Thymus (tissue), 11 donors: ENCODE data around the gene TTI1. TPM values are rescaled to one million over a fixed set of nuclear protein-coding genes. Genes with fewer than 3 reads are reported as not detected.

Source experiments
- DNase-seq, 9 donors: peaks; one replicate each; pipeline ENCODE4 v3.0.0-alpha.2; 2013; ENCODE audit warnings: low spot score in 9 of 9, low read depth in 6 of 9, missing footprints in 1 of 9
- H3K27ac ChIP-seq, 2 donors: one replicate each; pipeline ENCODE4 v1.5.1; 2013; ENCODE audit warnings: control low read depth in 1 of 2, low read depth in 1 of 2, low read length in 1 of 2, mild to moderate bottlenecking in 1 of 2, moderate library complexity in 1 of 2
- H3K27me3 ChIP-seq, 2 donors: one replicate each; pipeline ENCODE4 v1.5.1; 2013; ENCODE audit warnings: low read length in 1 of 2; ENCODE audit not compliant: control insufficient read depth in 2 of 2, insufficient read depth in 1 of 2
- H3K36me3 ChIP-seq, 2 donors: one replicate each; pipeline ENCODE4 v1.5.1; 2013; ENCODE audit warnings: low read length in 1 of 2, mild to moderate bottlenecking in 1 of 2, moderate library complexity in 1 of 2; ENCODE audit not compliant: control insufficient read depth in 2 of 2, insufficient read depth in 2 of 2
- H3K4me1 ChIP-seq, 2 donors: one replicate each; pipeline ENCODE4 v1.5.1; 2013; ENCODE audit warnings: low read length in 2 of 2; ENCODE audit not compliant: control insufficient read depth in 2 of 2, insufficient read depth in 2 of 2
- H3K4me3 ChIP-seq, 2 donors: one replicate each; pipeline ENCODE4 v1.5.1; 2013; ENCODE audit warnings: low read length in 2 of 2, control low read depth in 1 of 2, mild to moderate bottlenecking in 1 of 2
- H3K9me3 ChIP-seq, 2 donors: one replicate each; pipeline ENCODE4 v1.5.1; 2013; ENCODE audit warnings: low read length in 1 of 2, mild to moderate bottlenecking in 1 of 2; ENCODE audit not compliant: control insufficient read depth in 2 of 2, insufficient read depth in 1 of 2
- WGBS: extraction: QIAGEN DNeasy Blood & Tissue Kit; methylation state at CpG from one replicate; pipeline ENCODE4 v1.1.7; 2013; 5-methylcytosine and 5-hydroxymethylcytosine counted together
- polyA plus RNA-seq: library from polyadenylated mRNA; stranded (reverse); fragments of 200-250 nt; gene quantifications from one replicate; pipeline ENCODE4 v1.2.3, GENCODE V29; 2013
- total RNA-seq: library from RNA; stranded (reverse); fragments of 120-200 nt; gene quantifications from one replicate; pipeline ENCODE4 v1.2.4, GENCODE V29; 2013
- donor health status: healthy.

The TTI1 gene
- total and polyA plus RNA-seq, 2 donors = 11.2 to 15.4 TPM

DNA sequence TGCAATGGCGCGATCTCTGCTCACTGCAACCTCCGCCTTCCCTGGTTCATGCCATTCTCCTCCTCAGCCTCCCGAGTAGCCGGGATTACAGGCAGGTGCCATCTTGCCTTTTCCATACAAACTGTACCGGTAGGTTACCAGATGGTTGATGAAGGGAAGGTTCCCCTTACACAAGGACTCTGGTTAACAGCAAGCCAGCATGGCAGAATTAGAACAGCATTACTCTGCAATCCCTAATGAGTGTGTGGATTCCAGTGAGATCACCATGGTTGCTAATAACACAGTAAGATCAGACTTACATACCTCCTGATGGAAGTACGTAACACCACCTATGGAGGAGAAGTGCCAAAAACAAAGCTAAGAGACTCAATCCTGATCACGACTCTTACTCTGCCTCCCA is 51.7 kb downstream of the TTI1 start:
- no peak overlapping the region for H3K4me3 ChIP-seq
- H3K9me3 ChIP-seq = no peaks in the 10 kb centered on the region
- H3K4me1 ChIP-seq = peaks cover 0 to 9% of the 10 kb centered on the region in 2 donors
- no peaks in the 10 kb centered on the region for H3K27me3 ChIP-seq
- peaks cover 9% of the 10 kb centered on the region in 2 donors for H3K36me3 ChIP-seq
- no peak overlapping the region for H3K27ac ChIP-seq
- no peak for DNase-seq
- WGBS = over 99% methylated on average over 8 of the region's 8 CpGs

DNA sequence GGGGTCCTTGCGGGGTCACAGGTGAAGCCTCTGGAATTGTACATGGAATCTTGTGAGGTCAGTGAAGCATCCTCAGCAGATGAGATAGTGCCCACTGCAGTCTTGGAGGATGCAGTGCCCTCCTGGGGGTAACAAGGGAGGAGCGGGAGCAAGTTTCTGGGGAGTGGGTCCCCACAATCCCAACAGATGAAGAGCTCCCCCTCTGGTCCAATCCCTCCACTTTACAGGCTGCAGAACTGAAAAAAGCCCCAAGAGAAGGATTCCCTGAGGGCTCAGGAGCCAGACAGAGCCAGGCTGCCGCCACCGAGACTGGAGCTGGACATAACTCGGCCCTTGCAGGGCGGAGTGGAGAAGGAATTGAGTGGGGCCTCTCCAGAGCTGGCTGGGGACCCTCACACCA is 52.4 kb downstream of the TTI1 start:
- peaks cover 0 to 12% of the 10 kb centered on the region in 2 donors for H3K4me1 ChIP-seq
- no peak overlapping the region for H3K27ac ChIP-seq
- no peaks in the 10 kb centered on the region for H3K27me3 ChIP-seq
- DNase-seq = no peak
- WGBS = 99% methylated on average over 6 of the region's 6 CpGs
- H3K4me3 ChIP-seq = no peak overlapping the region
- peaks cover 3 to 9% of the 10 kb centered on the region in 2 donors for H3K36me3 ChIP-seq
- no peaks in the 10 kb centered on the region for H3K9me3 ChIP-seq

DNA sequence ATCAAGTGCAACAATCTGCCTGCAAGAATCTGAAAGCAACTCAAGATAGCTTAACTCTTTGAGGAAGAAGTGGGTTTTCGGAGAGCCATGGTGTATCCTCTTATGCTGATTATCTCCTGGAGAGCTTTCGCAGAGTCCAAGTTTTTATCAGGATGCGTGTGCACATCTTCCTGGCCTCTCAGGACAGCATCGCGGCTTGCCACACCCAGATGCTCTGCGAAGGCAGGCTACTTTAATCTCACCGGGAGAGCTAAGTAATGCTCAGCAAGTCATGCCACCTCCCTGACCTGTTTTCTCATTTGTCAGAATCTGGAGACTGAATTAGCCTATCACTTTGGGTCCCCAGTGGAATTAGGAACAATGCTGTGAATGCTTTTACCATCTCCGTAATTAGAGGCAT is 52.9 kb downstream of the TTI1 start:
- no peaks in the 10 kb centered on the region for H3K27me3 ChIP-seq
- DNase-seq = no peak
- no peak overlapping the region for H3K27ac ChIP-seq
- peaks cover 0 to 12% of the 10 kb centered on the region in 2 donors for H3K4me1 ChIP-seq
- no peaks in the 10 kb centered on the region for H3K9me3 ChIP-seq
- H3K4me3 ChIP-seq = no peak overlapping the region
- peaks cover 3 to 9% of the 10 kb centered on the region in 2 donors for H3K36me3 ChIP-seq
- WGBS = 95% methylated on average over 8 of the region's 8 CpGs

DNA sequence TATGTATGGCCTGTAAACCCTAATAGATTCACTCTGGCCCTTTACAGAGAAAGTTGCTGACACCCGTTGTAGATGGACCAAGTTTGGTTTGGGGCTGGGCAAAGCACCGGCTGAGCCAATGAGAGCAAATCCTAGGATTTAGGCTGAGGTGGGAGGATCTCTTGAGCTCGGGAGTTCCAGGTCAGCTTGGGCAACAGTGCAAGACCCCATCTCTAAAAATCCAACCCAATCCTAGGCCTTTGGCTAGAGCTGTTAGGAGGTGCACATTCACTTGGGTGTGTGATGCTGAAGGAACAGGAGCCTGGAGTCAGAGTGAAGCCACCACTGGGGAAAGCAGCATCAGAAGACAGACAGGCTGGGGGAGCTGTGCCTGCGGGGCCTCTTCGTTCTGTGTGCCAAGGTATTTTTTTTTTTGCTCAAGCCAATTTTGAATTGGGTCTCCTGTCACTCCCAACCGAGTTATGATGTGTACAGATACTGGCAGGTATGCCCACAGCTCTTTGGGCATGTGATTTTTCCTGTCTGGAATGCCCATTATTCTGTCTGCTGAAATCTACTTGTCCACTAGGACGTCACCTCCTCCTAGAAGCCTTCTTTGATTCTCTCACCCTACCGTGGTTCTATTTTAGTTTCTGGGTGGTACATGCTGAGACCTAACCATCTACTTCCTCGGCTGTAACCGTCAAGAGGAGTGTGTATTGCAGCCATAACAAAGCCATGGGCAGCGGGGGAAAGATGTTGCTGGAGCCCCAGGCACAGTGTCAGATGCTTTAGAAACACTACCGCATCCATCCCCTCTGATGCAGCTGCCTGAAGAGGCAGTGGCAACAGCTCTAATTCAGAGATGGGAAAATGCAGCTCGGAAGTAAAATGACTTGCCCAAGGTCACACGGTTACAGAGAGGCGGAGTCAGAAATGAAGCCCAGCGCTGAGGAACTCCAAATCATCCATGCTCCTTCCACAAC is 54.0 kb downstream of the TTI1 start:
- Histone ChIP-seq H3K27ac (no peak overlapping the region), H3K4me1 (peaks cover 0 to 12% of the 10 kb centered on the region in 2 donors), H3K9me3 (no peaks in the 10 kb centered on the region), H3K4me3 (no peak overlapping the region), H3K36me3 (peaks cover 0 to 9% of the 10 kb centered on the region in 2 donors), H3K27me3 (no peaks in the 10 kb centered on the region)
- DNase-seq = no peak
- whole genome bisulfite sequencing = 97% methylated on average over 16 of the region's 16 CpGs

DNA sequence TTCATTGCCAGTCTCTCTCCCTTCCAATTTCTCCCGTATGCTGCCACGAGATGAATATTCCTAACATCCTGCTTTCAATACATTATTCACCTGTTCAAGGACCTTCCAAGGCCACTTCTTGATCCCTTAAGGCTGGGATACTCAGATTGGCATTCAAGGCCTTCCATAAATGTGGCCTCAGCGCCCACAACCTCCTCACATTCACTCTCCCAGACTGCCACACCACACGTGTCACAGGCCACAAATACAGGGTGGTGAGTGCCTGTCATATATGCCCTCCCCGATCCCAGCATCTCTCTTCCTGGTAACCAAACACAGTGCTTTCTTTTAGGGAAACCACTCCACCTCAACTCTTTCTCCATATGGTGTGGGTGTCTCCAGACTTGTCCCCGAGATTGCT is 55.5 kb downstream of the TTI1 start:
- H3K4me1 ChIP-seq = peaks cover 0 to 12% of the 10 kb centered on the region in 2 donors
- H3K9me3 ChIP-seq = no peaks in the 10 kb centered on the region
- no peak for DNase-seq
- WGBS = 90% methylated on average over 6 of the region's 6 CpGs
- no peaks in the 10 kb centered on the region for H3K36me3 ChIP-seq
- H3K27ac ChIP-seq = no peak overlapping the region
- H3K27me3 ChIP-seq = no peaks in the 10 kb centered on the region
- no peak overlapping the region for H3K4me3 ChIP-seq

DNA sequence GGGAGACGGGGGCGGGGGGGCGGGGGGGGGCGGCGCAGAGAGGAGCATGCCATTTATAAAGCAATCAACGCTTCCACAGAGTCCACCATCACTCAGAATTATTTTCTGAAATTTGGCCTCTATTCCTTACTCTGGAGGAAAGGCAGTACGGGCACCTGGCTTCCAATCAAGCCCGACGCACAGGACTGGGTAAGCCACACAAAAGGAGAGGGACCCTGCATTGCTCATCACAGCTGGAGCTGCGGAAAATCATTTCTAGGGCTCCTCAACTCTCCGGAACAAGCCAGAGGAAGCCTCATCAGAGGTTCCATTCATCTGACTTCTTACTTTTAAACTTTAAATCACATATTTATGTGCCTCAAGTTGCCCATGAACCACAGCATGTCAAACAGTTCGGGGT is 55.9 kb downstream of the TTI1 start:
- Histone ChIP-seq H3K9me3 (no peaks in the 10 kb centered on the region), H3K27ac (no peak overlapping the region), H3K27me3 (no peaks in the 10 kb centered on the region), H3K36me3 (no peaks in the 10 kb centered on the region), H3K4me1 (peaks cover 0 to 12% of the 10 kb centered on the region in 2 donors), H3K4me3 (no peak overlapping the region)
- WGBS = 23% methylated on average over 12 of the region's 12 CpGs
- DNase-seq = peak in 1 of 9 donors; percentile 17

DNA sequence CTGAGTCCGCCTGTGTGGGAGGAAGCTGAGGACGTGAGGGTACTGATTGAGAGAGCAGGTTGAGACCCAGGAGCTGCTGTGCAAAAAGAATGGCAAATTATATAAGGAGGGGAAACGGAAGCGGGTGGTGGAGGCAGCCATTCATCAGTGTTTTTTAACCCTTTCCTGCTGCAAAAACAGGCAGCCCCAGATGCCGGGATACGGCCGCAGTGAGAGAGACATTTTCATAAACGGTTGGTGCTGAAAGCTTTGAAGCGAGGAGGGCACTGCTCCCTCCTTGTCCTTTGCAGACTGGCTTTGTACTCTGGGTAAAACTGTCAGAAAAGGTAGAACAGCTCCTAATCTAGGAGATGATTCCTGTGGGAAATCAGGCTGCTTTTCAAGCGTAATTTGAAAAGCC is 56.4 kb downstream of the TTI1 start:
- H3K27ac ChIP-seq = no peak overlapping the region
- WGBS = 13% methylated on average over 10 of the region's 10 CpGs

DNA sequence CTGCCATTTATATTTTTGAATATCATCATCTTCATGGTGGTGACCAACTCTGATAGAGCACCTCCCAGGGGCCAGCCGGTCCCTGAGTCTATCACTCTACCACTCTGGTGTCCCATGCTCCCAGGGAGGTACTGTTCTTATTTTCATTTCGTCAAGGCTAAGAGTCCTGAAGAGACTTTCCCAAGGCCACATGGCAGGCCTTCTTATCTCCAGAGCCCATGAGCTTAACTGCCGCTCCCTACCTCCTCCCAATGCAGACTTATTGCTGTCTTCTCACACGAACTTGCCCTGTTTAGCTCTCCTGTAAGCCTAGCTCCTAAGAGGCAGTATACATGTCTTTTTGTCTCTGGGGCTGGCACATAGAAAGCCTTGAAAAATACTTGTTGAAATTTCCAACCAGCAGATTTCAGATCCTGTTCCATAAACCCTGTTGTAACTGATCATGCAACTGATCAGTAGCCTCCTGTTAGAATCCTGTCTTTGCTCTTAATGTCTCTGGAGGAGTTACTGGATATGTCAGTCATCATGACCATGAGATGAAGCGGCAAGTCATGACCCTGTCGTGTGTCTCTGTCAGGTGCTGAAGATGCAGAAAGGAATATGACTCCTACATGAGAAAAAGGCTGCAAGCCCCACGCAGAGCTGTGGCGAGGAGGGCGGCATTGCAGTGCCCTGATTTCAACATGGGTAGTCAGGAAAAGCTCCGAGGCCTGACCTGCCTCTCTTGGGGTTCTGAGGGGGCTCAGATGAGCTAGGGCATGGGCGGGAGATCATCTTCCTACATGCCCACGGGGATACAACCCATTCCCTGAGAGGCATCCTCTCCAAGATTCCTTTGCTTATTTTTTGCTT is 60.0 kb downstream of the TTI1 start:
- peaks cover 0 to 12% of the 10 kb centered on the region in 2 donors for H3K4me1 ChIP-seq
- no peaks in the 10 kb centered on the region for H3K27me3 ChIP-seq
- no peaks in the 10 kb centered on the region for H3K36me3 ChIP-seq
- no peak overlapping the region for H3K27ac ChIP-seq
- DNase-seq = no peak
- H3K9me3 ChIP-seq = peaks cover 0 to 3% of the 10 kb centered on the region in 2 donors
- 95% methylated on average over 12 of the region's 12 CpGs for whole genome bisulfite sequencing
- H3K4me3 ChIP-seq = no peak overlapping the region

More for the DNA sequence above, 56.4 kb downstream of the TTI1 start:
- no peaks in the 10 kb centered on the region for H3K9me3 ChIP-seq
- no peak overlapping the region for H3K4me3 ChIP-seq
- H3K36me3 ChIP-seq = no peaks in the 10 kb centered on the region
- DNase-seq = peak in 5 of 9 donors; percentile 11 to 59 (median 27)
- peaks cover 0 to 12% of the 10 kb centered on the region in 2 donors for H3K4me1 ChIP-seq
- no peaks in the 10 kb centered on the region for H3K27me3 ChIP-seq
